HG02870 (cell line): ENCODE results near the gene SKAP1.
"Not testable (repeated sequence)": the region's sequence is repeated elsewhere in the genome, so short reads cannot be mapped to it uniquely, and the experiment has no call there.

Experiments used
- ATAC-seq: cut with Tn5 transposase; IDR thresholded peaks from one replicate; pipeline ENCODE4 v1.9.1; 2021; ENCODE audit warnings: mild to moderate bottlenecking, moderate library complexity; ENCODE audit not compliant: unreplicated experiment

Gene SKAP1

DNA sequence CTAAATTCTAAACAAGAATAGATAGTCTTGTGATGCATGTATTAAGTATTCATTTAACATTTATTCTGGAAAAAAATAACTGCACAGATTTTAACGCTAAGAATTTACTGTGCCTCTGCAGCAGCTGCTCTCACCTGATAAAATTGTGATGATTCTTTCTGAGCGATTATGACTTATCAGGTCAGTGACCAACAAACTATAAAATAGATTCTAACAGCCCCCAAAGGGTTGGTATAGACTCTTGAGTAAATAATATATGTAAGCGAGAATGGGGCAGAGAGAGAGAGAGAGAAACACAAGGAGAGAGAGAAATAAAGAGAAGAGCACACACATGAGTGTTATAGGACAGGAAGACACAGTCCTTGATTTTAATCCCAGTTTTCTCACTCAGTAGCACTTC lies 178.1 kb downstream of the SKAP1 start:
- no peak for ATAC-seq

DNA sequence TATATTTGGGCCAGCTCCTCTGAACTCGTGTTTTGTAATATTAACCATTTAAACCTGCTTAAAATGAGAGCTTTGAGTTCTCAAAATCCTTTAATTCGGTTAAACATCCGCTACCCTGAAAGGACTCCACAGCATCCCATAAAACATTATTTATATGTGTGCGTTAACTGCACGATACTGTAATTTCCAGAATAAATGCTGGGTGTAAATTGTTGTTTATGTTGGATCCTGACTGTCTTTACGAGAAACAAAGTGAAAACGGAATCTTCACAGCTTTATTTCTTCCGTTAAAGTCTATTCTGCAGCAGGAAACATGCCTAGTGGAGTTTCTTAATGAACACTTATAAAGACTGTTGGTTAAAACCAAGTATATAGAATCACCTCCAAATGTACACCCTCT lies 179.1 kb downstream of the SKAP1 start:
- no peak for ATAC-seq

DNA sequence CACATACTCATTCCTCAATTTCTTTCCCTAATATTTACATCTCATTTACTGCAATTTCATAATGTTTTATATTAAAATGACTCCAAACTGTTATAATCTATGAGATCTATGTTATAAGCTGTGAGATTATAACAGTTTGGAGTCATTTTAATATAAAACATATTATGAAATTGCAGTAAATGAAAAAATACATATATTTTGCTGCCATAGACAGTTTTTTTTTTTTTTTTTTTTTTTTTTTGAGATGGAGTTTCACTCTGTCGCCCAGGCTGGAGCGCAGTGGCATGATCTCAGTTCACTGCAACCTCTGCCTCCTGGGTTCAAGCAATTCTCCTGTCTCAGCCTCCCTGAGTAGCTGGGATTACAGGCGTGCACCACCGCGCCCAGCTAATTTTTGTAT lies 180.0 kb downstream of the SKAP1 start:
- not testable (repeated sequence) for ATAC-seq

DNA sequence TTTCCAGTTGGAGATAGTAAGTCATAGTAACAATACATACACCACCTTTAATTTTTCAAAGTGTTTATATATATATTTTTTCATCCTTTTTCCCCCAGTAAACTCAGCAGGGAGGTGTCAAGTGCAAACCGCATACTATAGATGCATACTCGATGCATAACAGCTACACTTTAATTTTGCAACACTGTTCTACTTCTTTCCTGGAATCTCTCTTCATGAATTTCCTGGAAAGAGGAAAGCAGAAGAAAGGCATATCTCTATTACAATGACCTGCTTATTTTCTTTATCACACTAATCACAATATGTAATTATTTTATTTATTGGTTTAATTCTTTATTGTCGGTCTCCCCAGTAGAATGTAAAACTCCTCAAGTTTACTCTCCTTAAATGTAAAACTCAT lies 182.4 kb downstream of the SKAP1 start:
- no peak for ATAC-seq

DNA sequence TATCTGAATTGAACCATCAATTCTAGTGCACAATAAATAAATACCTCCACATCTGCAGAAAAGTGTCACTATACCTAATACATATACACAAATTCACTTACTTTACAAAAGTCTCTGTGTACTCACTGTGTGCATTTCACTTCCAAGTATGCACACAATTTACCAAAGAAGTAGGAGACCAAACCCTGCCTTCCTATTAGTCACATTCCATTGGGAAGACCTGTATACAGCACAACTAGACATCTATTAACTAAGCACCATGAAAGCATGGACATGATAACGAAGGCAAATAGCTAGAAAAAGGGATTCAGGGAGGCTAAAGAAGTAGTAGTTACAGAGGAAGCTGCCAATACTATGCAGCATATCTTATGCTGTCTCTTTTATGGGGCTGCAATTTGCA lies 183.0 kb downstream of the SKAP1 start:
- ATAC-seq = no peak

DNA sequence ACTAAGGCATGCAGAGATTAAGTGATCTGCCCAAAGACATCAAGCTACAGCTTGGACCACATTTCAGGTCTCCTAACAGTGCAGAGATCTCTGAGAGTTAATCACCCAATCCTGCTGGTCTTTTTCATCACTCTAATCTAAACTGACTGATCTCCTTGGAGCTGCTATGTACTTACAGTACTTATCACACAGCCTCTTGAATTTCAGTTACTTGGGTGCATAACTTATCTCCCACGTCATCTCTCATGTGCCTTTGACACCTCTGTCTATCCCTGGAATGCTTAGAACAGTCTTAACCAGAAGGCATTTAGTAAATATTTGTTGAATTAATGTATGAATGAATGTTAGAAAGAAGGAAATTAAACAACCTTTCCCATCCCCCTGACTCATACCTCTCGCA lies 183.4 kb downstream of the SKAP1 start:
- ATAC-seq = no peak

DNA sequence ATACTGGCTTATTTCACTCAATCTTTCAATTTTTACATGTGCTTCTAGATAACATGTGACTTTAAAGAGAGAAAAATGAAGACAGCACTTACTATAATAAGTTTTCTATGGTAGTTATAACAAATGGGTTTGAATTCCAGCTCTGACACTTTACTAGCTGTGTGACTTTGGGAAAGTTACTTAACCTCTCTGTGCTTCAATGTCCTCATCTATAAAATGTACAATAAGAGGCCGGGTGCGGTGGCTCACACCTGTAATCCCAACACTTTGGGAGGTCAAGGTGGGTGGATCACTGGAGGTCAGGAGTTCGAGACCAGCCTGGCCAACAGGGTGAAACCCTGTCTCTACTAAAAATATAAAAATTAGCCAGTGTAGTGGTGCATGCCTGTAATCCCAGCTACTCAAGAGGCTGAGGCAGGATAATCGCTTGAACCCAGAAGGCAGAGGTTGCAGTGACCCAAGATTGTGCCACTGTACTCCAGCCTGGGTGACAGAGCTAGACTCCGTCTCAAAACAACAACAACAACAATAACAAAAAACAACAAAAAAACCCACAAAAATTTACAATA lies 184.5 kb downstream of the SKAP1 start:
- ATAC-seq = not testable (repeated sequence)

DNA sequence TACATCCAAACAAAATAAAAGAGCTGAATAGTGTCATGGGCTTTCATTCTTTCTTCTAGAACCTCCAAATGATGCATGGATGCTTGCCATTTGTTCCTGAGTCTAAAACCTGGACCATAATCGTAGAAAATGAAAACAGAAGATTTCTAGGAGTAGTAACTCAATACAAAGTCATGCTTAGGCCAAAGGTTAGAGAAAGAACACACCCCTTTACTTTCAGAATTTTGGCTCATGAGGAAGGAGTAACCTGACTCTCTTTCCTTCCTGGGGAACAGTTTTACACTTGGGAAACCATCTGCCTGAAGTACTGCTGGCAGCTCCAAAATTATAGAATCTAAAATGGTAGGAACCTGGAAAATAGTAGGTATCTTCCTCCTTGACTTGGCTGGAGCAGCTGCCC lies 185.2 kb downstream of the SKAP1 start:
- ATAC-seq = no peak

DNA sequence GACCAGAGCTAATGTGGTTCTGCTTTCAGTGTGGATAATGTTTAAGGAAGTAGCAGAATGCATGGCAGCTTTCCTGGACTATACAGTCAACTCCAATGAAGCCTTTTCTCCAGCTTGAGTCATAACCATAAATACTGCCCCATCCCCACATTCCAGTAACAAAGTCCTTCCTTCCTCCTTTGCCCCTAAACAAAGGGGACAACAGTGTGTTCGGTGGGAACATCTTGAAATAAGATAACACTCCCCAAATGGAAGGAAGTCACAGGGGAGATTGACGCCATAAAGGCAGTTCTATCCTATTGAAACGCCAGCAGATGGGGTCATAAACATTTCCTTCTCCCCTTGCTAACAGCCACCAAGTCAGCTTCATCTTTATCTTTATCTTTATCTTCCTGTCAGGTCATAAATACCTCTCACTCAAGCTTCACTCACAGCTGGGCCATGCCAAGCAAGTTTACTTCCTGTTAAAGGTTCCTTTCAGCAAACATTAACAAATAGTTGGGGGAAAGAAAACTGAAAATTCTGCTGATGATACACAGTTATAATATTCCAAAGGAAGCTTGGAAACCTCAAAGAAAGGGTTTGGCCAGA lies 185.8 kb downstream of the SKAP1 start:
- no peak for ATAC-seq

DNA sequence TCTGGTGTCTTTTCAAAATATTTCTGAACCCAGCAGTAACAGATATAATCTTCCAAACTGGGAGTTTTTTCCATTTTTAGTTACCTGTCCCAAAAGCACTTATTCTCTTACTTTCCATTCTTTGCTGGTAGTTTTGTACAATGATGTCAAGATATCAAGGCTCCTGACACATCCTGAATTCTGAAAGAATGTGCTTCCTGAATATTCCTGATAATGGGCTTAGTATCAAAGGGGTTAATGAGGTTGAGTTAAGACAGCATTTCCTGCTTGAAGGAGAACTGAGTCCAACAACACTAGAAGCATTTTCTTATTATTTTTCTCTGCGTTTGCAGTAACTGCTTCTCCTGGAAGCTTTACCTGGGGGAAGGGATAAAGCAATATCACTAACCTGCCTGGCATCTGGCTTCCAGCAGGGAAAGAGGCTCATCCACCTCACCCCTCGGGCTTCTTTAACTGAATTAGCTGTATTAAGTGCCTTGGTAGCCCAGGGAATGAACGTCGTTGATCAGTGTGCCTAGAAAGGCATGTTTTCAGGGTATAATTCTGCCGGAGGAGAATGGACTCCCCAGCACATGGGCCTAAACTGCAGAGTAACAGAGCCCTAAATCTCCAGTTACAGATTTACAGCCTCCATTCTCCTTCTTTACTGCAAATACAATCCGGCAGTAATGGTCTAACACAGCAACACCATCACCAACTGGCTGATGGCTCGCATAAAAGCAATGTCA lies 188.1 kb downstream of the SKAP1 start:
- no peak for ATAC-seq

DNA sequence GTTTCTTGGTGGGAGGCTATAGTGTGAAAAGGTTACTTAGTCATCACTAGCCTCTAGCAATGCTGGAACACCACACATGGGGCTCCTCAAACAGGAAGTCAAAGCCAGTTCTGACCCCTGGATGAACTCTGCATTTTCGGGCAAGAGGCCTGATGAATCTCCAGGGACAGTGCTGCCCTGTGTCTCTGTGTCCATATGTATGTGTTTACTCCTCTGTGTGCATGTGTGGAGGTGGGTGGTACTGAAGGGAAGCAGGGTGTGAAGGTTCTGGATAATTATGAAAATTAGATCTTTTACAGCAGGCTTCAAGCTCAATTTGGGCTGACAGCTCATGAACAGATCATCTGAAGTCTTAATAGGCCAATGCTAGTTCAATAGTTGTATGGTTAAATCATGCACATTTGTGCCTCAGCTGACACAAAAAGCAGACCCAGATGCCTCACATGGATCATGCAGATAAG lies 188.9 kb downstream of the SKAP1 start:
- ATAC-seq = peak; percentile 82

DNA sequence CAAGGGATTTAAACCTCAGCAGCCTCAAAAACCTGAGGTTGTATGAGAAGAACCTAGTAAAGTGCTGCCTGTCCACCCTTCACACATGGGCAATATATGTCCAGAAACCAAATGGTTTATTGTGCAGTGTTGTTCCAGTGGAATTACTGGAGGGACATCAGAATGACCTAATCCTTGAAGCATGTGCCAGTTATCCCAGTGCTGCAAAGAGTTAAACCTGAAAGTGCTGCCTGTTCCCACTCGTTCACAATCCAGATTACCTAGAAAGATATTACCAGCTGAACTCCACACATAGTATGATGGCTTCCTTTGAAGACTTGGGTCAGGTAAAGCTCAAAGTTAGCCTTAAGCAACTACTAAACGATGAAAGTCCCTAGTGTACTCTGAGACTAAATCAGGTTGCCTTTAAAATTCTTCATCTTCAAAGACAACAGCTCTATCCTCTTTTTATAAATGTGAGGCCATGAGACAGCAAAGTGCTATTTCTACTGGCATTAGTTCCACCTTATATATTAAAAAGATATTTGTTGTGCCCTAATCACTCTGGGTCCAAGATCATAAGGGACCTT lies 189.4 kb downstream of the SKAP1 start:
- ATAC-seq = no peak

DNA sequence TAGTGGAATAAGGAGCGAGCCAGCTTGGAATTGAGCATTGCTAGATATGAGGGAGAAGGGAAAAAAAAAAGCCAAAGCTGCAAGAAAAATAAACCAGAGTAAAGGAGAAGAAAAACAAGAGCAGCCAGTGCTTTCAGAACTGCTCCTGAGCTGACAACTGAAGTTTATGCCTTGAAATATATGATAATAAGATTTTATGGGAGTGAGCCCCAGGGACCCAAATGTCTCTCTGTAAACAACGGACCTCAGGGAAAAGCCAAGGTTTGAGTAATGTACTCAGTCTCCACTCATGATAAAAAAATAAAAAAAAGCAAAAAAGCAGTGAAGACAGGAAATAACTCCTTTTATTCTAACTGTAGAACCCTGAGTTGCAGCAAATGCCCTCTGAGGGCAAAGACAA lies 189.9 kb downstream of the SKAP1 start:
- ATAC-seq = no peak

DNA sequence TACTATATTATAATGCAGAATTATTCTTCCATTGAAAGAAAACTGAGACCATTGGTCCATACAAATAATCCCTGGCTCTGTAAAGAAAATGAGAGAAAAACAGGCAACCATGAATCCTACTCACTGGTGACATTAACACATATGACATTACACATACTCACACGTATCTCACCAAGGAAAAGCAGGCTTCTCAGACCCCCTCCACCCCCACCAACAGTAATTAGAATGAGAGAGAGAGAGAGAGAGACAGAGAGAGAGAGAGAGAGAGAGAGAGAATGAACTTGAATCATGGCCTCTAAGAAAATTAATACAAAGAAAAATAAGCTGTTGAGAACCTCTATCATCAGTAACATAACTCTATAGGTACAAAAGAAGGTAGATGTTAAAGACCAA lies 190.4 kb downstream of the SKAP1 start:
- no peak for ATAC-seq

DNA sequence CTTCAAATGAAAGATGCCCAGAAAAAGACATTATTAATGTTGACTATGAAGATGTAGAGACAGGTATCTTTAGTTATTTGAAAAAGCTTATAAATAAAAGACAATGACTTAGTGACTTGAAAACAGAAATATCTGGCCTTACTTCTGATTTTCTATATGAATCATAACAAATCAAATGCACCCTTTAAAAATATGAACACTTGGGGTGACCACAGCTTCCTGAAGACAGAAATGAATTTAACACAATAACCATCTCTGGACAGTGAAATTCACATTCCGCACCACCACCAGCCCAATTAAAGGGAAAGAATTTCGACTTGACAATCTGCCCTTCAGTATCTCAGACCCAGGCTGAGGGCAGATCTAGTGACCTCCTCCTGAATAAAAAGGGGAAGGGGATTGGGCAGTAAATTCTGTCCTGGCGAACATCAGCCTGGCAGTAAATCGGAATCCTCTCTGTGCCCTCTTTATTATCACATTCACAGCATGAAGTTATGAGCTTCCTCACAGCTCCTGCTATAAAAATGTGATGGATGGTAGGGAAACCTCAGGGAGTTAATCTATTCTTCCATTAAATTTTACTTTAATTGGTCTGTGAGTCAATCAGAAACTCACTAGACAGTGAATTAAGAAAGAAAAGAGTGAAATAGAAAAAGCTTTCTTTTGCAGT lies 190.9 kb downstream of the SKAP1 start:
- no peak for ATAC-seq

DNA sequence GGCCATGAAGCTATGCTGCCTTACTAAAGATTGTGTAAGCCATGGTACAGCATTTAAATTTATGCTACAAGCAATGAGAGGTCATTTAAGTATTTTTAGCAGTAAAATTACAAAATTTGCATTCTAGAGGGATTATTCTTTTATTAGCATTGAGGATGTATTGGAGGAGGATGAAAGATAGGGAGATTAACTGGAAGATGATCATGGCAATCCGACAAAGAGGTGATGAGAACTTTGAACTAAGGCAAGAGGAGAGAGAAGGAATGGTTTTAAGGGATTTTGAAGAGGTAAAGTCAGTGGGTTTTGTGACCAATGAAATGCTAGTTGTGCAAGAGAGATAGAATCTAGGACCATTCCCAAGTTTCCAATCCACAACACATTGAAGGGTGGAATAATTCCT lies 192.6 kb downstream of the SKAP1 start:
- ATAC-seq = no peak

DNA sequence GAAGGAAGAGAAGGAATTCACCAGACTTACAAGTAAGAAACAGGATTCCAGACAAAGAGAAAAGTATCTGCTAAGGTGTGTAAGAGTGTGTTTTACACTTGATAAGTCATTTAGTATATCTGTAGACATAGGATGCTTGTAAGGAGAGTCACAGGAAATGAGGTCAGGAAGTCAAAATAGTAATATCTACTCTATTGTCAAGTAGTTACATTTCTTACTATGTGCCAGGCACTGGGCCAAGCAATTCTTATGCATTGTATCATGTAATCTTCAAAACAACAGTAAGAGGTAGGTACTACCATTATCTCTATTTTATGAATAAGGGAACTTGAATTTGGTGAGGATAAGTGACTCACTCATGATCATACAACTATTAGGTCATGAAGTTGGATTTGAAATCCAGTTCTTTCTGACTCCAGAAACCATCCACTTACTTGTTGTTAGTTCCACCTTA lies 193.3 kb downstream of the SKAP1 start:
- ATAC-seq = no peak

DNA sequence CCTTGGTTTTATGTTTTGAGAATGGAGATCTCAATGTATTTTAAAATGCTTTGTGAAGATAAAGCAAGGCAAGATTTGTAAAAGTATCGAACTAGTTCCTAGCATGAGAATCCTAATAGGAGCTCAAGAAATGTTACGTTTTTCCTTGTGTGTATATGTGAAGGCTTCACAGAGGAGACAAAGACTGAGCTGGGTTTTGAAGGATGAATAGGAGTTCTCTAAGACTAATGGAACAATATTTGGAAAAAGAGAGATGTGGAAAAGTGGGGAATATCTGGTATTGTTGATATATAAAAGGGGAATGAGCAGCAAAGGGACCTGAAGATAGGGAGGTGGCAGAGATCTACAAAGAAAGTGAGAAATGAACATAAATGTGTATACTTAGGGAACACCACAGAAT lies 195.1 kb downstream of the SKAP1 start:
- ATAC-seq = no peak

DNA sequence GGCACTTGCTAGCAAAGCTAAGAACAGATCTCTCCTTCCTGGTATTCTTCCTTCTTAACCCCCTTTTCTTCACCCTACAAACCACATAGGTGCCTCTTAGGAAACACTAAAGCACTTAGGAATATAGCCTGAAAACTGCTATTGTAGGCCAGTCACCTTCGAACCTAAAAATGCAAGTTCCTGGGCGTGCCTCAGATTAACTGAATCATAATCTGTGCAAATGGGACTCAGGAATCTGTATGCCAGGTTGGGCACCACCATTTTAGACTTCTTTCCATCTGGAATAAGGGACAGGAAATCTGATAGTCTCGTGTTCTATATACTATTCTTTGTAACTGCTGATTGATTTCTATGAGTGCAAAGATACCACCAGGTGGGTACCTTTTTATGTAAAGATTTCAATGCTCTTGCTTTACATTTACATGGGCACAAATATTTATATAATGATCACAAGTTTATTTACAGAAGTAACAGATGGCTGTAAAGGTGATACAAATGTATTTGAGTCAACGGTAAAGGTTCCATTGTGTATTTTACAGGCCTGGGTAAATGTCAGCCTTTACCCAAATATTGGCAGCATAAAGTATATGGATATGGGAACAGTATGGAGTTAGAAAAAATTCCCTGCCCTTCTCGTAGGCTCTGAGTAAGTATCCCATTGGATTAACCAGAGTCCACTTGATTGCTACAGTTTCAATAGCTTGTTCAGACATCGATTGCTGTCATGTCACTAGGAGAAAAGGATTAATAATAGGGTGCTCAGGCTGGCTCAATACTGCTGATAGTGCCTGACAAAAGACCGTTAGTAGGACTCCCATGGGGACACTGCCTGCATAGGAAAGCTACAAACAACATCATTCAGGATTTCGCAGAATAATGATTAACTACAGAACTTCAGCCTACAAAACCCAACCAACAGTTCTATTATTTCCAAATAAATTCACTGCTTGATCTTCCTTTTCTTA lies 197.7 kb downstream of the SKAP1 start:
- ATAC-seq = no peak

DNA sequence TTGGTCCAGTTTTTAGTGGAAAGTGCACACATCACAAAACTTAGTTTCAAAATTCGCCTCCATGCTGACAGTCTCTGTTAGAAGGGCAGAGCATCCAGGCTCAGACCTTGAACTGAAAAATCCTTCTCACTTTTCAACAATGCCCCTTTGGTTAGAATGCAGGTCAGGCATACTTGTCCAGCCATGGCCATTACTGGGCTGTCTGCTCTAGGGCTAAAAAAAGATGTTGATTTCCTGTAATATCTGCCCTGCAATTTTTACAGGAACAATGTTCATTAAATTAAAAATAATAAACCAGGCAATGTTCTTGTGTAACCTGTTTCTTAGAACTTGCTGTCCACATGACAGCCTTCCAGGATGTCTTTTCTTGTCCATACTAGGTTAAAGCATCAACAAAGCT lies 200.1 kb downstream of the SKAP1 start:
- ATAC-seq = no peak
